WTC11 (cell line): Measurements from ENCODE around the gene SHD. TPM values are rescaled to one million over a fixed set of nuclear protein-coding genes. Genes with fewer than 3 reads are reported as not detected.

Experiments
- ATAC-seq: fragments of 200-7000 bp; cut with Tn5 transposase; 2 replicates; pipeline ENCODE4 v1.10.0; 2021; ENCODE audit warnings: mild to moderate bottlenecking, moderate library complexity
- CTCF ChIA-PET: fragments of 300-600 bp; sonication (Branson Sonifier 250); formaldehyde crosslinking; loops from one replicate; lab custom pipeline; 2021; ENCODE audit warnings: antibody characterized with exemption; lab: Charles Lee
- POLR2A ChIA-PET: fragments of 350-600 bp; sonication (Branson Sonifier 250); formaldehyde crosslinking; loops from one replicate; lab custom pipeline; 2021; ENCODE audit warnings: antibody characterized with exemption; lab: Charles Lee
- DNase-seq: peaks from one replicate; pipeline ENCODE4 v3.0.0; 2021; ENCODE audit warnings: low spot score
- H3K27ac Mint-ChIP-seq: 2 replicates; pipeline ENCODE4 v1.8.0; 2021; ENCODE audit warnings: mixed read lengths
- H3K27me3 Mint-ChIP-seq: 2 replicates; pipeline ENCODE4 v1.8.0; 2021; ENCODE audit warnings: low read depth, mild to moderate bottlenecking, moderate library complexity, mixed read lengths
- H3K36me3 Mint-ChIP-seq: 2 replicates; pipeline ENCODE4 v1.8.0; 2021; ENCODE audit warnings: mixed read lengths
- H3K4me1 Mint-ChIP-seq: 2 replicates; pipeline ENCODE4 v1.8.0; 2022; ENCODE audit warnings: mixed read lengths
- H3K4me3 Mint-ChIP-seq: 2 replicates; pipeline ENCODE4 v1.8.0; 2021; ENCODE audit warnings: mild to moderate bottlenecking, moderate library complexity, mixed read lengths
- H3K9me3 Mint-ChIP-seq: 2 replicates; pipeline ENCODE4 v1.8.0; 2021; ENCODE audit warnings: mixed read lengths
- CREB1 ChIP-seq: sonication (generic); formaldehyde crosslinking; IDR thresholded peaks from 2 replicates; pipeline ENCODE4 v1.8.0; 2023; ENCODE audit warnings: mild to moderate bottlenecking, missing genetic modification reagents
- CREM ChIP-seq: sonication (generic); formaldehyde crosslinking; IDR thresholded peaks from 2 replicates; pipeline ENCODE4 v1.8.1; 2022; ENCODE audit warnings: mild to moderate bottlenecking, missing genetic modification reagents, moderate library complexity
- CTCF ChIP-seq: fragments of 200-600 bp; IDR thresholded peaks from 2 replicates; pipeline ENCODE4 v1.8.0; 2022; ENCODE audit warnings: antibody characterized with exemption
- ESRRA ChIP-seq: sonication (generic); formaldehyde crosslinking; IDR thresholded peaks from 2 replicates; pipeline ENCODE4 v1.8.1; 2022; ENCODE audit warnings: mild to moderate bottlenecking, missing genetic modification reagents, borderline replicate concordance
- GRHL2 ChIP-seq: fragments of 250-450 bp; sonication (Bioruptor Pico); IDR thresholded peaks from 2 replicates; pipeline ENCODE4 v1.8.0; 2022; ENCODE audit warnings: mild to moderate bottlenecking, moderate library complexity; ENCODE audit not compliant: insufficient replicate concordance, severe bottlenecking
- JAZF1 ChIP-seq: fragments of 250-450 bp; sonication (Bioruptor Pico); IDR thresholded peaks from 2 replicates; pipeline ENCODE4 v1.9.0; 2021; ENCODE audit warnings: moderate library complexity, mild to moderate bottlenecking, inconsistent platforms
- JUN ChIP-seq: sonication (generic); formaldehyde crosslinking; IDR thresholded peaks from 2 replicates; pipeline ENCODE4 v1.8.0; 2023; ENCODE audit warnings: mild to moderate bottlenecking, missing genetic modification reagents
- MXD4 ChIP-seq: fragments of 250-450 bp; sonication (Bioruptor Pico); IDR thresholded peaks from 2 replicates; pipeline ENCODE4 v1.8.0; 2021; ENCODE audit warnings: mild to moderate bottlenecking, moderate library complexity, borderline replicate concordance
- NFYB ChIP-seq: sonication (generic); formaldehyde crosslinking; conservative IDR thresholded peaks from 2 replicates; pipeline ENCODE4 v1.8.0; 2022; ENCODE audit warnings: low read depth, missing genetic modification reagents
- NR1H2 ChIP-seq: sonication (generic); formaldehyde crosslinking; IDR thresholded peaks from 2 replicates; pipeline ENCODE4 v1.9.0; 2021; ENCODE audit warnings: mild to moderate bottlenecking, moderate library complexity, missing genetic modification reagents
- OVOL2 ChIP-seq: fragments of 250-450 bp; sonication (Bioruptor Pico); IDR thresholded peaks from 2 replicates; pipeline ENCODE4 v1.9.0; 2021; ENCODE audit warnings: mild to moderate bottlenecking, borderline replicate concordance
- RORB ChIP-seq: fragments of 250-450 bp; sonication (Bioruptor Pico); IDR thresholded peaks from 2 replicates; pipeline ENCODE4 v1.9.0; 2021; ENCODE audit warnings: mild to moderate bottlenecking
- SMAD3 ChIP-seq: sonication (generic); formaldehyde crosslinking; IDR thresholded peaks from 2 replicates; pipeline ENCODE4 v1.8.0; 2022; ENCODE audit warnings: missing genetic modification reagents, mild to moderate bottlenecking, borderline replicate concordance
- STAT6 ChIP-seq: sonication (generic); formaldehyde crosslinking; conservative IDR thresholded peaks from 2 replicates; pipeline ENCODE4 v1.8.1; 2023; ENCODE audit warnings: mild to moderate bottlenecking, low read depth, missing genetic modification reagents, moderate library complexity
- ZNF121 ChIP-seq: sonication (generic); formaldehyde crosslinking; IDR thresholded peaks from 2 replicates; pipeline ENCODE4 v1.8.0; 2023; ENCODE audit warnings: missing genetic modification reagents
- ZNF219 ChIP-seq: sonication (generic); formaldehyde crosslinking; IDR thresholded peaks from 2 replicates; pipeline ENCODE4 v1.8.0; 2023; ENCODE audit warnings: missing genetic modification reagents, mild to moderate bottlenecking, borderline replicate concordance
- ZNF317 ChIP-seq: sonication (generic); formaldehyde crosslinking; IDR thresholded peaks from 2 replicates; pipeline ENCODE4 v1.8.1; 2023; ENCODE audit warnings: low read depth, mild to moderate bottlenecking, moderate library complexity, missing genetic modification reagents, borderline replicate concordance
- ZNF396 ChIP-seq: fragments of 250-450 bp; sonication (Bioruptor Pico); IDR thresholded peaks from 2 replicates; pipeline ENCODE4 v1.8.0; 2021; ENCODE audit warnings: mild to moderate bottlenecking, moderate library complexity, borderline replicate concordance
- ZNF423 ChIP-seq: fragments of 250-450 bp; sonication (Bioruptor Pico); IDR thresholded peaks from 2 replicates; pipeline ENCODE4 v2.1.2; 2022; ENCODE audit warnings: mild to moderate bottlenecking, moderate library complexity
- ZNF671 ChIP-seq: fragments of 250-450 bp; sonication (Bioruptor Pico); IDR thresholded peaks from 2 replicates; pipeline ENCODE4 v1.8.0; 2021; ENCODE audit warnings: mild to moderate bottlenecking
- total RNA-seq: library from RNA; stranded (reverse); gene quantifications from 3 replicates; pipeline ENCODE4 v1.2.3, GENCODE V29; 2021
- TF ChIP-seq, protein P1 (sequence below): sonication (generic); formaldehyde crosslinking; IDR thresholded peaks from 2 replicates; pipeline ENCODE4 v1.8.1; 2022; ENCODE audit warnings: low read depth, missing genetic modification reagents, borderline replicate concordance
- TF ChIP-seq, protein P2 (sequence below): sonication (generic); formaldehyde crosslinking; IDR thresholded peaks from 2 replicates; pipeline ENCODE4 v1.8.1; 2022; ENCODE audit warnings: mild to moderate bottlenecking, moderate library complexity, missing genetic modification reagents
- TF ChIP-seq, protein P3 (sequence below): sonication (generic); formaldehyde crosslinking; IDR thresholded peaks from 2 replicates; pipeline ENCODE4 v1.8.1; 2022; ENCODE audit warnings: low read depth, mild to moderate bottlenecking, moderate library complexity, missing genetic modification reagents, borderline replicate concordance
- TF ChIP-seq, protein P4 (sequence below): sonication (generic); formaldehyde crosslinking; IDR thresholded peaks from 2 replicates; pipeline ENCODE4 v1.8.0; 2022; ENCODE audit warnings: mild to moderate bottlenecking, missing genetic modification reagents

Gene SHD
- total RNA-seq, 1 experiment from 2014 or later = 3.4 TPM

DNA sequence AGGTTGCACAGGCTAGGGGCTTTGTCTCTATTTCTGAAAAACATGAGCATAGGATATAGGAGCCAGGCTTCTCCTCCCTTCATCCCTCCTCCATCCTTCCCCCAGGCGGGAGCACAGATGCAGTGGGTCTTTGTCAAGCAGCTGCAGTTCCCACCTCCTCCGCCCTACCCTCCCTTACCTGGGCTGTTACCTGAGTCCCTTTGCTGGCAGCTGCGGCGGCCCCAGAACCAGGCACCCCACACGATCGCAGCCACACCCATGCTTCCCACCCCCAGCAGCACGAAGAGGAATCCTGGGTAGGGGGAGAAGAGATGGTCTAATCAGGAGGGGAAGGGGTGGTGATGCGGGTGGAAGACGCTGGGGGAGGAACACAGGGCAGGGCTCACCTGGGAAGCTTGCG lies 15.3 kb downstream of the SHD start:
- no peak overlapping the region for H3K4me3 Mint-ChIP-seq

DNA sequence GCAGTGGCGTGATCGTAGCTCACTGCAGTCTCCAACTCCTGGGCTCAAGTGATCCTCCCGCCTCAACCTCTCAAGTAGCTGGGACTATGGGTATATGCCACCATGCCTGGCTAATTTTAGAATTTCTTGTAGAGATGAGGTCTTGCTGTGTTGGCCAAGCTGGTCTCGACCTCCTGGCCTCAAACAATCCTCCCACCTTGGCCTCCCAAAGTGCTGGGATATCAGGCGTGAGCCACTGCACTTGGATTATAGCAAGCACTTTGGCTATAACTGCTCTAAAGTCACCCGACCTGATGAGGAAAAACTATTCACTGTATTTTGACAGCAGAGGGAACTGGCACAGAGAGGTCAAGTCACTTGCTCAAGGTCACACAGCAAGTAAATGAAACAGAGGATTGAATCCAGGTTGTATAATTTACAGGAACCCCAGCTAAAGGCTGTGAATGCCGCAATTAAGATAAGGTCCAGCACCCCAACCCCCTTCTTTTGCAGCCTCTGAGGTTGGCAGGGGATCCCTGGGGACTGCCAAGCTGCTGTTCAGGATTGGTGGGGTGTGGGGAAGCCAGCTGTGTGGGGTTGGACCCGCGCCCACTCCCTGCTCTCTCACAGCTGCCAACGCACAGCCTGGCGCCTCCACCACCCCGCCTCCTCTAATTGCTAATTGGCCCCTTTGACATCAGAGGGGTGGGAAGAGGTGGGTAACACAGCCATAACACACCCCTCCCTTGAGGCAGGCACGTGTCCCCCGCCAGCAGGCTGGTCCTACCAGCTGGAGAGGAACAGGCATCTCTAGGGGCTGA lies 17.1 kb downstream of the SHD start:
- Mint-ChIP-seq H3K9me3 (no peaks in the 10 kb centered on the region), H3K4me1 (peaks cover 3% of the 10 kb centered on the region; the same call in 1 of the 2 replicates), H3K4me3 (no peak overlapping the region), H3K36me3 (no peaks in the 10 kb centered on the region), H3K27me3 (peaks cover 15% of the 10 kb centered on the region), H3K27ac (no peak overlapping the region)
- ChIA-PET CTCF (interaction anchor here (0.5 to 6.1 kb wide), 3 partner anchors 29 to 112 kb away, joined by 3 to 54 read pairs (median 4); no protein-coding TSS in a partner anchor), POLR2A (interaction anchor here (2.1 kb wide), 1 partner anchor 47 kb away, joined by 6 read pairs; the partner anchor contains the start of gene MPND)
- no peak for DNase-seq
- peak; percentile 38 for ATAC-seq
- TF ChIP-seq ZNF317 (CRISPR knock-in tag) (no peak), ESRRA (CRISPR knock-in tag) (no peak), CTCF (no peak), GRHL2 (CRISPR knock-in tag) (no peak), SMAD3 (CRISPR knock-in tag) (no peak), ZNF396 (no peak), OVOL2 (CRISPR knock-in tag) (no peak), ZNF121 (CRISPR knock-in tag) (0 out of 2 replicates have a peak, but pooled peaks have one; percentile 47), MXD4 (no peak), NFYB (CRISPR knock-in tag) (no peak)
- TF ChIP-seq, protein P1, sequence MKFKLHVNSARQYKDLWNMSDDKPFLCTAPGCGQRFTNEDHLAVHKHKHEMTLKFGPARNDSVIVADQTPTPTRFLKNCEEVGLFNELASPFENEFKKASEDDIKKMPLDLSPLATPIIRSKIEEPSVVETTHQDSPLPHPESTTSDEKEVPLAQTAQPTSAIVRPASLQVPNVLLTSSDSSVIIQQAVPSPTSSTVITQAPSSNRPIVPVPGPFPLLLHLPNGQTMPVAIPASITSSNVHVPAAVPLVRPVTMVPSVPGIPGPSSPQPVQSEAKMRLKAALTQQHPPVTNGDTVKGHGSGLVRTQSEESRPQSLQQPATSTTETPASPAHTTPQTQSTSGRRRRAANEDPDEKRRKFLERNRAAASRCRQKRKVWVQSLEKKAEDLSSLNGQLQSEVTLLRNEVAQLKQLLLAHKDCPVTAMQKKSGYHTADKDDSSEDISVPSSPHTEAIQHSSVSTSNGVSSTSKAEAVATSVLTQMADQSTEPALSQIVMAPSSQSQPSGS = no peak
- TF ChIP-seq, protein P2, sequence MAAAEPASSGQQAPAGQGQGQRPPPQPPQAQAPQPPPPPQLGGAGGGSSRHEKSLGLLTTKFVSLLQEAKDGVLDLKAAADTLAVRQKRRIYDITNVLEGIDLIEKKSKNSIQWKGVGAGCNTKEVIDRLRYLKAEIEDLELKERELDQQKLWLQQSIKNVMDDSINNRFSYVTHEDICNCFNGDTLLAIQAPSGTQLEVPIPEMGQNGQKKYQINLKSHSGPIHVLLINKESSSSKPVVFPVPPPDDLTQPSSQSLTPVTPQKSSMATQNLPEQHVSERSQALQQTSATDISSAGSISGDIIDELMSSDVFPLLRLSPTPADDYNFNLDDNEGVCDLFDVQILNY (CRISPR knock-in tag) = no peak

More for the DNA sequence above, 15.3 kb downstream of the SHD start:
- peaks cover 8% of the 10 kb centered on the region; the same call in 1 of the 2 replicates for H3K4me1 Mint-ChIP-seq
- ATAC-seq = peak; percentile 50
- no peak overlapping the region for H3K27ac Mint-ChIP-seq
- no peaks in the 10 kb centered on the region for H3K36me3 Mint-ChIP-seq
- CTCF ChIA-PET = interaction anchor here (0.7 to 6.1 kb wide), 4 partner anchors 27 to 809 kb away, joined by 3 to 54 read pairs (median 4); no protein-coding TSS in a partner anchor
- peaks cover 12% of the 10 kb centered on the region for H3K27me3 Mint-ChIP-seq
- TF ChIP-seq, protein P3, sequence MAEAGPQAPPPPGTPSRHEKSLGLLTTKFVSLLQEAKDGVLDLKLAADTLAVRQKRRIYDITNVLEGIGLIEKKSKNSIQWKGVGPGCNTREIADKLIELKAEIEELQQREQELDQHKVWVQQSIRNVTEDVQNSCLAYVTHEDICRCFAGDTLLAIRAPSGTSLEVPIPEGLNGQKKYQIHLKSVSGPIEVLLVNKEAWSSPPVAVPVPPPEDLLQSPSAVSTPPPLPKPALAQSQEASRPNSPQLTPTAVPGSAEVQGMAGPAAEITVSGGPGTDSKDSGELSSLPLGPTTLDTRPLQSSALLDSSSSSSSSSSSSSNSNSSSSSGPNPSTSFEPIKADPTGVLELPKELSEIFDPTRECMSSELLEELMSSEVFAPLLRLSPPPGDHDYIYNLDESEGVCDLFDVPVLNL (CRISPR knock-in tag) = no peak
- TF ChIP-seq ZNF219 (CRISPR knock-in tag) (no peak), CREB1 (CRISPR knock-in tag) (no peak), RORB (no peak), STAT6 (CRISPR knock-in tag) (no peak), ZNF317 (CRISPR knock-in tag) (no peak), SMAD3 (CRISPR knock-in tag) (no peak), NR1H2 (CRISPR knock-in tag) (no peak), CREM (CRISPR knock-in tag) (no peak), JUN (no peak), ZNF423 (no peak), ZNF396 (no peak), JAZF1 (no peak), ZNF671 (no peak)
- TF ChIP-seq, protein P4, sequence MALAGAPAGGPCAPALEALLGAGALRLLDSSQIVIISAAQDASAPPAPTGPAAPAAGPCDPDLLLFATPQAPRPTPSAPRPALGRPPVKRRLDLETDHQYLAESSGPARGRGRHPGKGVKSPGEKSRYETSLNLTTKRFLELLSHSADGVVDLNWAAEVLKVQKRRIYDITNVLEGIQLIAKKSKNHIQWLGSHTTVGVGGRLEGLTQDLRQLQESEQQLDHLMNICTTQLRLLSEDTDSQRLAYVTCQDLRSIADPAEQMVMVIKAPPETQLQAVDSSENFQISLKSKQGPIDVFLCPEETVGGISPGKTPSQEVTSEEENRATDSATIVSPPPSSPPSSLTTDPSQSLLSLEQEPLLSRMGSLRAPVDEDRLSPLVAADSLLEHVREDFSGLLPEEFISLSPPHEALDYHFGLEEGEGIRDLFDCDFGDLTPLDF = no peak
- no peaks in the 10 kb centered on the region for H3K9me3 Mint-ChIP-seq
- POLR2A ChIA-PET = interaction anchor here (2.1 kb wide), 1 partner anchor 48 kb away, joined by 6 read pairs; the partner anchor contains the start of gene MPND
- DNase-seq = no peak
